ENCODE data around the gene EIPR1. TPM values are rescaled to one million over a fixed set of nuclear protein-coding genes. Genes with fewer than 3 reads are reported as not detected.

The EIPR1 gene
- total and polyA plus RNA-seq, 2 of the 4 experiments (the other 2 are of a cell fraction), result 46.5 to 67.4 TPM

GRCh38 chr2:3379647-3380534 is 2.3 kb upstream of the EIPR1 start, which contains the start of gene TRAPPC12 (continued):
- peak; percentile 41 for TF ChIP-seq CTCF (conservative IDR thresholded peaks at IDR 0.05; ENCODE audit: low read depth, low read length)

- no TSS peak for BruUV-seq (replicated peaks)
- peak overlapping the region; percentile 71 for H3K18ac ChIP-seq (ENCODE audit: low read depth, low read length)
- ChIA-PET POLR2A (ENCODE audit: unreplicated experiment) (no interaction called here), CTCF (interaction anchor here (0.6 kb wide), 1 partner anchor 14 kb away, joined by 3 read pairs; no protein-coding TSS in a partner anchor)
- ATAC-seq (ENCODE audit: low read depth) (no peak), DNase-seq (no peak)
- H2AFZ ChIP-seq (replicated peaks; ENCODE audit: low read length, poor library complexity), result peak overlapping the region; percentile 94
- H3K9me3 ChIP-seq (ENCODE audit: control insufficient read depth, insufficient read depth, low read length), result no peaks in the 10 kb centered on the region
- peaks cover 24 to 42% of the 10 kb centered on the region in 2 experiments for H3K79me1 ChIP-seq (ENCODE audit: low read depth in 1 of 2, low read length in 2 of 2)
- no peak overlapping the region for H2AK9ac ChIP-seq (replicated peaks; ENCODE audit: low read depth, low read length, poor library complexity)
- intact Hi-C loops (cut with micrococcal nuclease), result no loop called here
- no peaks in the 10 kb centered on the region for H3K27me3 ChIP-seq (ENCODE audit: control insufficient read depth, insufficient read depth, low read length)
- no peaks in the 10 kb centered on the region; the same call in 1 of the 2 replicates for H3K36me3 ChIP-seq (ENCODE audit: control insufficient read depth, insufficient read depth, low read length)
- H3K4me2 ChIP-seq (ENCODE audit: low read depth, low read length), result peak overlapping the region; percentile 96
- no peak overlapping the region for H2BK20ac ChIP-seq (ENCODE audit: low read depth, low read length)
- in situ Hi-C loops (cut with MboI; ENCODE audit: low sequenced_read_pairs), result no loop called here
- H3K9me1 ChIP-seq (ENCODE audit: insufficient read depth, low read length), result peaks cover 2% of the 10 kb centered on the region; the same call in 1 of the 2 replicates
- H3K4me3 ChIP-seq (ENCODE audit: insufficient read depth, low read depth, low read length), result peak overlapping the region; percentile 93
- peak overlapping the region; percentile 86; the same call in 1 of the 2 replicates for H4K91ac ChIP-seq (ENCODE audit: insufficient read depth, low read depth, low read length)
- peak overlapping the region; percentile 67 to 97 for H4K8ac ChIP-seq (ENCODE audit: low read depth in 2 of 2, low read length in 2 of 2)
- H4K5ac ChIP-seq (ENCODE audit: low read depth, low read length), result peak overlapping the region; percentile 100
- H3K27ac ChIP-seq (ENCODE audit: insufficient read depth, low read length), result peak overlapping the region; percentile 62
- H2BK15ac ChIP-seq (ENCODE audit: low read depth, low read length), result no peak overlapping the region
- 0 out of 2 replicates have a peak overlapping the region, but pooled peaks have one; percentile 35 for H3K14ac ChIP-seq (replicated peaks; ENCODE audit: low read depth, low read length)
- peaks cover 8% of the 10 kb centered on the region for H3K4me1 ChIP-seq (ENCODE audit: control insufficient read depth, insufficient read depth, low read length)
- no peak overlapping the region; the same call in 1 of the 2 replicates for H2BK120ac ChIP-seq (ENCODE audit: low read depth, low read length)
- H3K56ac ChIP-seq (ENCODE audit: extremely low read depth, insufficient read depth, low read length), result no peak overlapping the region
- no peak for TF ChIP-seq NFE2L2 (IDR thresholded peaks at IDR 0.05; ENCODE audit: low read depth, low read length)
- no peak for TF ChIP-seq MAZ (IDR thresholded peaks at IDR 0.05; ENCODE audit: borderline replicate concordance, low read depth, low read length)
- no peak for TF ChIP-seq USF2 (IDR thresholded peaks at IDR 0.05; ENCODE audit: low read depth, low read length)
- no peak for TF ChIP-seq POLR2A (IDR thresholded peaks at IDR 0.05; ENCODE audit: low read depth, low read length)
- peak overlapping the region; percentile 73 for H2BK5ac ChIP-seq (ENCODE audit: low read depth, low read length, poor library complexity, severe bottlenecking)
- no peak overlapping the region for H3K23ac ChIP-seq (ENCODE audit: low read depth, low read length)
- H4K20me1 ChIP-seq (ENCODE audit: insufficient read depth, low read length), result no peaks in the 10 kb centered on the region
- peak overlapping the region; percentile 78 for H3K4ac ChIP-seq (ENCODE audit: low read depth, low read length)
- dilution Hi-C loops (cut with HindIII; ENCODE audit: low sequenced_read_pairs, unreplicated experiment), result no loop called here
- H3K9ac ChIP-seq (ENCODE audit: low read depth, low read length), result peak overlapping the region; percentile 30
- WGBS, 2 experiments (ENCODE audit: extremely low coverage in 2 of 2, insufficient read length in 1 of 2), result 0% methylated on average over 2 of the region's 8 CpGs; no CpG with 5 or more reads in 1 of the 2 experiments
- H2AK5ac ChIP-seq (ENCODE audit: low read depth, low read length), result no peak overlapping the region
Observed at GRCh38 chr2:3379339-3379646, 1.7 kb upstream of the EIPR1 start.

Measured in IMR-90 (cell line).